GM21576 (cell line): ENCODE data around the gene MDM1.

Source experiments
- ATAC-seq: cut with Tn5 transposase; IDR thresholded peaks from one replicate; pipeline ENCODE4 v1.9.1; 2021; ENCODE audit warnings: mild to moderate bottlenecking, moderate library complexity; ENCODE audit not compliant: unreplicated experiment

Gene MDM1

GRCh38 chr12:68331869-68332727 lies at the start of gene MDM1:
TSS of gene MDM1 (minus strand) at chr12:68332362. CDS start at chr12:68332245, 117 bp downstream.
- ATAC-seq, result peak; percentile 100

DNA sequence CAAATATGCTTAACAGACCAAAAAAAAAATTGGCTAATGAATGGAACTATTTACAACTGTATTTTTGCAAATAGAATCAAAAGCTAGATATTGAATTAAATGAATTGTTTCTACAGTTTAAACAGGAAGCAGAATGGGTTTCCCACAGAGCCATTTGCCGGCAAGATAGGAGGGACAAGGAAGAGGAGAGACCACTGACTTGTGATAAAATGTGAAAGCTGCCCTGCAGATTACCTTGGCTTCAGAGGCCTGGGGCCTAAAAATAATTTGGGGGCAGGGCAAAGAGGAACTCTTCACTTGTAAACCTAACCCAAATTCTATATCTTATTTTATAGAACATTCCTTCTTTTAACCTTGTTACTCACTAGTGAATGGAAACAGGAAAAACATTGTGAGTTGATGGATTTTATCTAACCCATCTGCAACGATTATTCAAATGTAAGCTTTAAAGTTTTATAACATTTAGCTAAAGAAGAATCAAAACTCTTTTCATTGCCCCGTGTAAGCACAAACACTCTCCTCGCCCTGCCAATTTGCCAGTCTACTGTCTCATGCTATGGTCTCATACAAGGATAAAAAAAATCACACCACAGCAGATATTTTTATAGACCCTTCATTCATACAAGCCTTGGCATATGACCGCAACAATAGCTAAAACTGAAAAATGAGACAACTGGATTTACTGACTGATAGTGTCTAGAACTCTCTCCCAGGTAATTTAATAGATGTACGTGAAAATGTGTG lies 49.5 kb upstream of the MDM1 start:
- no peak for ATAC-seq

DNA sequence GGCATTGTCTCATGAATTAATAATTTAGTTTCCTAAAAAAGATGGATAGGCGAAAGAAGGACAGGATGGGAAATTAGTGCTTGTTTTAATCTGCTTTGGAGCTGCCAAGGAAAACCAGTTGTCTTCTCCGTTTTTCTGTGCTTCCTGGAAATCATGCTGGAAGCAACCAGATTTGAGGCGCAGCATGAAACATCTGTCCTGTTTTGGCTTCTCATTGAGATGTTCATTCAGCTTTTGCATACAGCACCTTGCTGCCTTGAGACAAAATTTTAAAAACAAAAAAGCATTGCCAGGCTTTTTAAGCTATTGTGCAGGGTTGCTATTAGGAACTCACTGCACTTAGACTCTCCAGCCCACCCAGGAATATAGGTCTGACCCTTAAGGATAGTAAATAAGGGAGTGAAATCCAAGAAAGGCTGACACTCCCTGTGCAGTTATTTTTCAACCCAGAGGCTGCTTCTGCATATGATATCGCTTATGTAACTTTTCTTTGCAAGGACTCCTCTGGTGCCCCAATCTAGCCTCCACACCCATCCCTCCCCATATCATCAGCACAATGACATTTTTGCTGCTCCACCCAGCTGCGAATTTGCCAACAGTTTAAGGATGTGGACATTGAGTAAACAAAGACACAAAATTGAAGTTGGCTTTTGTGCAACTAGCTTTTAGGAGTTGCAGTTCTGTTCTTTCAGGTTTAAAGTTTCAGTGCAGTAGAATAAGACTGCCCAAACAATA lies 46.9 kb upstream of the MDM1 start:
- ATAC-seq, result no peak

DNA sequence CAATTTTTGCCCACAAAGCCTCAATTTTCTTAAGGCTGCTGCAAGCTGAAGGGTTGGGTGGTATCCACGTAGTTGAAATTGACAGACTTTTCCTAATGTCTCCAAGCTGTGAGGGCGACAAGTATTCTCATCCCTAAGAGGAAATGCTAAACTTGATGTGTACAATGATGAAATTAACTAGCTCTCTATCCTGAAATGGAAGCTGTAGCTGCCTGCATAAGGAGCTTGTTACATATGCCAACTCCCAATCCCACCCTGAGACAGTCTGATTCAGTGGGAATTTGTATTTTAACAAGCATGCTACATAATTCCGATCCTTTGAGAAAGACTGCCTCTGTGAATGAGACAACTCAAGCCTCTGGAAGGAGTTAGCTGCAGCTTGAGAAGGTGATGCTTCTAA lies 45.7 kb upstream of the MDM1 start:
- no peak for ATAC-seq

DNA sequence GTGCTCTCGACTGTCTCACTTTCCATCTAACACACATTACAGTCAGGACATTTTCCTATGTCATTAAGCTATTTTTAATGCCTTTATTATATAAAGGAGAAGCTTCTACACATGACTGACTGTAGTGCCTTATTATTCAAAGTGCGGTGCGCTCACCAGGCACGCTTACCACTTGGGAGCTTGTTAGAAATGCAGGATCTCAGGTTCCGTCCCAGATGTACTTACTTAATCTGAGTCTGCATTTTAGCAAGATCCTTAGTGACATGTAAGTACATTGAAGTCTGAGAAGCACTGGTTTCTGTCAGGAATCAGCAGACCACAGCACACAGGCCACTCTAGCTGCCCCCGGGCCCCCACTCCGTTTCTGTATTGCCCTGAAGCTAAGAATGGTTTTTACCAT lies 44.7 kb upstream of the MDM1 start:
- no peak for ATAC-seq

GRCh38 chr12:68375756-68376695 lies 43.9 kb upstream of the MDM1 start:
- ATAC-seq, result no peak

DNA sequence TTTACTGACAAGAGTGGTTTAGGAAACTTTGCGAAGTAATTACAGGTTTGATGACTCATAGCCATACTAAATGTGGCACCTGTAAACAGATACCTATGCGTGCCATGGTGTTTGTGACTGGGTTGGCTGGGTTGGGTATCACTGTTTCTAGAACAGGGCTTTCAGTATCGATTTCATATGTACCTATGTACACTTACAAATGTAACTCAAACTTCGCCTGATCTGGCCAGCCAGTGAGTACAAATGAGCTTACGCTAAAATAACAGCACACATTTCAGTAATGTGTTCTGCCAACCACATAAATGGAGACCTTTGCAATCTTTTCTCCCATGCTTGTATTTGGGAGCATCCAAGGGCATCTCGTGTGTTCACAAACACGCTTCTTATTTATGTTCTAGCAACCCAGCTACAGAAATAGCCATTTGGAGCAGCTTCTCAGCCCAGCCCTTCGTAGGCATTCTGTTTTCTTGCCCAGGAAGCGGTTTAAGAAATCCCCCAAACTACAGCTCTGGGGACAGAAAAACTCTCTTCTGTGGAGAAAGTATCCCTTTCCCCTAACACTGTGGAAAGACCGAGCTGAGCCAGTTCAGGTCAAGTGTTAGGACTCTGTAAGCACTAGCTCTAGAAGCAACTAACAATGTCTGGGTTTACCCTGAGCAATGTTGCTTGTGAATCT lies 42.3 kb upstream of the MDM1 start:
- ATAC-seq, result peak; percentile 95

DNA sequence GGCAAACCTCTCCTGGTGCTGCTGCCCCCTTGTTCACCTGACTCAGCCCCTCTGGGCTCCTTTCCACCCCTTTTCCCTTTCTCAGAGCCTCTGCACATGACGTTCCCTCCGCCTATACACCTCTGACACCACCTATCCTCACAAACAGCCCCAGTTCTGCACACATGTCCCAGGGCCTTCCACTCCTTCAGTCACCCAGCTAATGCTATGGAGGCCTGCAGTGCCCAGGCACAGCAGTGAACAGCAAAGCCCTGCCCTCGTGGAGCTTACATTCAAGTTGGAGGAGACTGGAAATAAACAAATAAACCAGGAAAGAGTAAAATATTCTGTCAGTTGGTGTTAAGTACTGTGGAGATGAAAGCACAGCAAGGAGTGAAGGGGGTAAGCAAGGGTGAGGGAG lies 38.5 kb upstream of the MDM1 start:
- no peak for ATAC-seq

DNA sequence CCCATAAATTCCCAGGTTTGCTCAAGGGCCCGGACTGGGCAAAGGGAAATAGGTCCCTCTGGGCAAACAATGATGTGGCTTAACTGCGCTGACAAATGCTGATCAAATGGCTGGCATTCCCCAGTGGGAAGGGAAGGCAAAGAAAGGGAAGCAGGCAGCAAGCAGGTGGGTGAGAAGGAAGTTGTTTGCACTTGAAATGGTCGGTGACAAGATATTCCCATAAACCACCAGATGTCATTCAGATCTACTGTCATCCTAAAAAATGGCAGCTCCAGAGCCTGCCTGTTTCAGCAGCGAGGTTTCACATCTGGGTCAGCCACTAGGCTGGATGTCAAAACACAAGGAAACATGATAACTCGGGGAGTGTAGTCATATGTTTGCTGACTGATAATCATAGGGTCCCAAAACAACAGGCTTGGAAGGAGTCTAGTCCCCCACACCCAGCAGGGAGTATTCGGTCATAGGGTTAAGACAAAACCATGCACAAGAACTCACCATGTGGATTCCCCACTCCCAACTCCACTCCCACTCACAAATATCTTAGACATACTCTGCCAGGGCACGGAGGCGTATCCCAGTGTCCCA lies 37.9 kb upstream of the MDM1 start:
- ATAC-seq, result no peak

GRCh38 chr12:68368327-68368726 lies 36.2 kb upstream of the MDM1 start:
- no peak for ATAC-seq

DNA sequence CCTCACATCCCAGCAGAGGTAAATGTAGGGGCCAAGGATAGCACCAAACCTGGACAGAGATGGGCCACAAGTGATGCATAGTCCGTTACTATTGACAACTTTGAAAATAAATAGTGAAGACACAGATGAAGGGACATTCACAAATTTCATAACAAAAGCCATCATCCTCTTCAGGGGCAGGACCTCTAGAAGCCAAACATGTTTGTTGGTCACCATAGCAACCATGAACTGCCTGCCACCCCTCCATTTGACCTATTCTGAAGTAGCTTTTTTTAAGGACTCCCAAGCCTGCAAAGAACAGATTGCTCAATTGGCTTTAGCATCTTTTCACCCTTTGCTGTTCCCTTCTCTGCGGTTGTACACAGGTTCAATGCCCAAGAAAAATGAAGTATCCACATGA lies 35.7 kb upstream of the MDM1 start:
- ATAC-seq, result no peak

- no peak for ATAC-seq
Observed at GRCh38 chr12:68367116-68367515, 35.0 kb upstream of the MDM1 start.

DNA sequence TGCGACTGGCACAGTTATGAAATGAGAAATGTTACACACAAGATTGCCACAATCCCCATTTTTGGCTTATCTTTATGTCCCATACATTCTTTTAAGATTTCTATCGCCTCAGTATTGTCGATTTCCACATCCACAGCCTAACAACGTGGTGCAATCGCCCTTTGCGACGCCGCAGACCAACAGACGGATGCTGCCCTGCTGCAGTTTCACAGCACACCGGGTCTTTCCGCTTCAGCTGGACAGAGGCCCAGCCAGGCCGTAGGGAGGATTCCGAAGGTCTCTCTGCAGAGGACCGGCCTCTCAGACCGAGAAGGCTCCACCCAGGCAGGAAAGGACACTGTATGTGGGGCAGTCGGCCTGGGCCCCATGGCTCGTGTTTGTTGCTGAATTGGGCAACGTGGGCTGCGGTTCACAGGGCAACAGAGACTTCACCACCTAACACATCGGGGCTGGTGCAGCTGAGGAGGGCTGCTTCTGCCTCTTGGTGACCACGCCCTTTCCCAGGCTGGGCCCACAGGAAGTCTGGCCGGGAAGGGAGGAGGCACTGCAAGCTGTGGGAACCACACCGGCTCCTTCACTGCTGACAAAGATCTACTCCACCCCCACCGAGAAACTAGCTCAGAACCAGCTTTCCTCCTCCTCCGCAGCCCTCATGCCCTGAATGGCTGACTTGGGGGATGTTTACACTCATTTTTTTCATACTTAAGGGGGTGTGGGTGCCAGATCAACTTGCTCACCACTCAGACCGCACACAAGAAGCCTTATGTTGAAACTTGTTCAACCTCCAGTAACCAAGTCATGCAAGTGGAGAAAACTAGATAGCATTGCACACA lies 32.9 kb upstream of the MDM1 start:
- ATAC-seq, result peak; percentile 80

DNA sequence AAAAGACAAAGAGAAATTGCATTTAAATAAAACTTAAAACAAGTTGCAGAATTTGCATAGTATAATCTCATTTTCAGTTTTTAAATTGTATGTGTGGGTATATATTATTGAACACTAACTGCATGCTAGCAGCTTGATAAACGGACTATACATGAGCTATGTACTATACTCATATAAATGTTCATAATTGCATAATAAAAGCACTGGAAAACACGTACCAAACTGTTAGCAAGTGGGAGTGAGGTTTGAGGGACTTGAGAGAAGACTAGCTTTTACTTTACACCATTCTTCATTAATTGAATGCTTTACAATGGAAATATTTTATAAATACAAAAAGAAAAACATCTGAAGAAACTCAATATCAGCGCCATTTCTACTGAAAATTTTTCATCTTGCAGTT lies 32.2 kb upstream of the MDM1 start:
- no peak for ATAC-seq

DNA sequence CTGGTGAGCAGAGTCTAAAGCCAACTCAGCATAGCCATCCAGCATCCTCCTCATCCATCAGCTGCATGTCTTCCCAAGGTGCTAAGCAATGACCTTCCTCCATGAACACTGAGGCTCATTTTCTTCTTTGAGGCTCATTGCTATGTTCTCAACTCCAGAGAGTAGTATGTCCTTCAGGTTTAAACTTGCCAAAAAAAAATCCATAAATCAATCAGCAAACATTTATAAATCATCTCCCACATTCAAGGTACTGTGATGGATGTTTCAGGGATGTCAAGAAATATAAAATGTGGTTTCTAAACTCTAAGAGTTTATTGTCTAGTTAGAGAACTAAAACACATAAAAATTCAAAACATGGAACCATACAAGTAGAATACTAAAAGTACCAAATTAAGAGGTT lies 29.8 kb upstream of the MDM1 start:
- ATAC-seq, result no peak

- ATAC-seq, result no peak
Observed at GRCh38 chr12:68359674-68360073, 27.5 kb upstream of the MDM1 start.

DNA sequence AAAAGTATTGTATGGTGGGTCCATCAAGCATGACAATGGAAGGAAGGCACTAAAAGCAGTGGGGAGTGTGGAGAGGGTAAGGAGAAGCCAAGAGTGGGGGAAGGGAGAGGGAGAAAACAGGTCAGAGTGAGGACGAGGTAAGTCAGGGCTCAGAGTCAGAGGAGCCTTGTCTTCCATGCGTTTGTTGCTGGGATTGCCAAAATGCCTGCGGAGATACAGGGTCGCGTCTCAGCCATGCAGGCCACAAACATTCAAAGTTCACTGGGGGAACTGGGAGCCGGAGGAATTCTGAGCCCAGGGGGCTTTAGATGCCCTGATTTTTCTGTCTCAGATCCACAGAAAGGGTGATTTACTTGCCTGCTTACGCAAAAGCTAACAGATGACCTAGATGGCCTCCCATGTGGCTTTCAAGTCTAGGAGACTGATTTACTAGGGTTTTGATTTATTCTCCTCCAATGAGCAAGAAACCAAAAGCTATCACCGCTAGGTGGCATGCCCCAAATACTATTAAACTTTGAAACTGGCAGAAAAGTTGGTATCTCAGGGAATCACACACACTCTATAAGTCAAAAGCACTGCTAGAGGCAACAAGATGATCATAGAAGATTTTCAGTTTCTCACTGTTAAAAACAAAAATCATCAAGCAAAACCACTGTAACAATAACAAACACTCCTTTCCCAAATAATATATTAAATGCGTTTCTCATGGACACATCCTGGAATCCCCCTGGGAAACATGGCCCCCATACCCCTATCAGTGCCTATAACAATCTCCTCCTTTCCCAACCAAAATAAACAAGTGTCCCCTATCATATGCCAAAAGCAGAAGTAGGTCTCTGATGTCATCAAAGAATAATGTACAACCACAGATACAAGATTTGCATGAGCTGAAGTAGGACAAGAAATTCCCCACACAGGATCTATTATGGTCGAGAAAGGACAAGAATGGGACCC lies 26.6 kb upstream of the MDM1 start:
- peak; percentile 82 for ATAC-seq

DNA sequence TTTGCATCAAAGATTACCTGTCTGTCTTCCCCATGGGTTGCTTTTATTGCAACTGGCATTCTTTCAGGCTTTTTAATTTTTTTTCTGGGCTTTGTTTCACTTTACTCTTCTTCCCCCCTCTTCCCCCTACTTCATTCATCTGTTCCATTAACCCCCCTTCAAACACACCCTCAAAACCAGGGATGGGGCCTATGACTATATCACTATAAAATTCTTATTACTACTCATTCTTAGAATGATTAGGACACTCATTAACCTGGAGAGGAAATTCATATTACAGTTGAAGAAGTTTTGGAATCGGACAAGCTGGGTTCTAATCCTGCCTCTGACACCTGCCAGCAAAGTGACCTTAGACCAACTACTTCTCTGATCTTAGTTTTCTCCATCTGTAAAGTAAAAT lies 24.8 kb upstream of the MDM1 start:
- no peak for ATAC-seq
